ENCODE measurements around the gene IL1A. TPM values are rescaled to one million over a fixed set of nuclear protein-coding genes. Genes with fewer than 3 reads are reported as not detected.

Gene IL1A
- total and polyA plus RNA-seq, 2 donors (not counting 3 experiments of a cell fraction or from before 2014, with no cell fraction given): 0.29 to 1.4 TPM

GRCh38 chr2:112733456-112733855 is 50.8 kb downstream of the IL1A start:
- DNase-seq (ENCODE audit: low read depth, low spot score) (no peak), FAIRE-seq (no peak)
- no peak overlapping the region for H3K9ac ChIP-seq (replicated peaks; ENCODE audit: extremely low read depth, insufficient read depth, low read length)
- dilution Hi-C loops (cut with MboI; ENCODE audit: extremely low pct_ligation_motif_present, low sequenced_read_pairs) (no loop called here), intact Hi-C loops (cut with micrococcal nuclease) (no loop called here)
- no peak overlapping the region for H3K27ac ChIP-seq (ENCODE audit: insufficient read depth, low read depth, low read length)
- peaks cover 1% of the 10 kb centered on the region for H3K4me1 ChIP-seq (ENCODE audit: control insufficient read depth, extremely low read depth, insufficient read depth, low read length)
- H3K9me3 ChIP-seq (replicated peaks; ENCODE audit: control insufficient read depth, insufficient read depth, low read length): no peaks in the 10 kb centered on the region
- TF ChIP-seq MAX (IDR thresholded peaks at IDR 0.05; ENCODE audit: insufficient read depth, insufficient read length) (no peak), POLR2A (IDR thresholded peaks at IDR 0.05; ENCODE audit: low read depth, low read length) (no peak)
- ChIA-PET CTCF (interaction anchor here (1.3 to 2.1 kb wide), 4 partner anchors 10 to 208 kb away, joined by 4 to 6 read pairs (median 5); no protein-coding TSS in a partner anchor), POLR2A (no interaction called here)
- no peaks in the 10 kb centered on the region for H3K79me2 ChIP-seq (ENCODE audit: control insufficient read depth, insufficient read depth, low read length)
- no peaks in the 10 kb centered on the region for H3K36me3 ChIP-seq (ENCODE audit: control insufficient read depth in 2 of 2, extremely low read depth in 1 of 2, insufficient read depth in 2 of 2, low read length in 2 of 2)
- no peak overlapping the region for H3K4me2 ChIP-seq (ENCODE audit: insufficient read depth, low read length)
- H3K4me3 ChIP-seq (replicated peaks in 1 of 3; ENCODE audit: insufficient read depth in 1 of 3, low read depth in 1 of 3, low read length in 3 of 3): no peak overlapping the region
- no TSS peak for BruUV-seq (replicated peaks)
- H4K20me1 ChIP-seq (replicated peaks; ENCODE audit: control insufficient read depth, extremely low read depth, insufficient read depth, low read length): no peaks in the 10 kb centered on the region
- H3K9me1 ChIP-seq (replicated peaks; ENCODE audit: control insufficient read depth, extremely low read depth, insufficient read depth, low read length): no peaks in the 10 kb centered on the region
- no peaks in the 10 kb centered on the region for H3K27me3 ChIP-seq (ENCODE audit: control insufficient read depth in 2 of 2, insufficient read depth in 2 of 2, low read length in 2 of 2)
- no peak overlapping the region for H2AFZ ChIP-seq (ENCODE audit: low read depth, low read length)

- POLR2A ChIA-PET: no interaction called here
- Histone ChIP-seq H3K27ac (ENCODE audit: insufficient read depth, low read depth, low read length) (no peak overlapping the region), H2AFZ (ENCODE audit: low read depth, low read length) (no peak overlapping the region), H3K4me3 (replicated peaks in 1 of 3; ENCODE audit: insufficient read depth in 1 of 3, low read depth in 1 of 3, low read length in 3 of 3) (no peak overlapping the region), H3K4me2 (ENCODE audit: insufficient read depth, low read length) (no peak overlapping the region), H3K9me3 (replicated peaks; ENCODE audit: control insufficient read depth, insufficient read depth, low read length) (no peaks in the 10 kb centered on the region), H3K27me3 (ENCODE audit: control insufficient read depth in 2 of 2, insufficient read depth in 2 of 2, low read length in 2 of 2) (no peaks in the 10 kb centered on the region), H3K79me2 (ENCODE audit: control insufficient read depth, insufficient read depth, low read length) (no peaks in the 10 kb centered on the region), H3K9ac (replicated peaks; ENCODE audit: extremely low read depth, insufficient read depth, low read length) (no peak overlapping the region), H4K20me1 (replicated peaks; ENCODE audit: control insufficient read depth, extremely low read depth, insufficient read depth, low read length) (no peaks in the 10 kb centered on the region), H3K4me1 (ENCODE audit: control insufficient read depth, extremely low read depth, insufficient read depth, low read length) (peaks cover 3% of the 10 kb centered on the region), H3K36me3 (ENCODE audit: control insufficient read depth in 2 of 2, extremely low read depth in 1 of 2, insufficient read depth in 2 of 2, low read length in 2 of 2) (no peaks in the 10 kb centered on the region), H3K9me1 (replicated peaks; ENCODE audit: control insufficient read depth, extremely low read depth, insufficient read depth, low read length) (no peaks in the 10 kb centered on the region)
- no peak for DNase-seq (ENCODE audit: low read depth, low spot score)
- dilution Hi-C loops (cut with MboI; ENCODE audit: extremely low pct_ligation_motif_present, low sequenced_read_pairs) (no loop called here), intact Hi-C loops (cut with micrococcal nuclease) (no loop called here)
- TF ChIP-seq POLR2A (IDR thresholded peaks at IDR 0.05; ENCODE audit: low read depth, low read length) (no peak), MAX (IDR thresholded peaks at IDR 0.05; ENCODE audit: insufficient read depth, insufficient read length) (no peak), POLR2AphosphoS5 (IDR thresholded peaks at IDR 0.05; ENCODE audit: insufficient read depth, low read depth, low read length) (no peak), GATA2 (IDR thresholded peaks at IDR 0.05; ENCODE audit: insufficient read depth, insufficient read length, low read depth, low read length) (no peak), FOS (IDR thresholded peaks at IDR 0.05; ENCODE audit: borderline replicate concordance, insufficient read depth, low read length) (no peak), CTCF (IDR thresholded peaks at IDR 0.05; ENCODE audit: extremely low read depth in 1 of 2, insufficient read depth in 1 of 2, low read depth in 1 of 2, low read length in 2 of 2) (no peak), MYC (IDR thresholded peaks at IDR 0.05; ENCODE audit: low read depth, low read length) (no peak), JUN (IDR thresholded peaks at IDR 0.05; ENCODE audit: borderline replicate concordance, insufficient read depth, insufficient read length, low read depth) (no peak), EZH2 (IDR thresholded peaks at IDR 0.05; ENCODE audit: borderline replicate concordance, low read depth, low read length, severe bottlenecking) (no peak)
- BruUV-seq (replicated peaks): no TSS peak
- no peak for FAIRE-seq
- CTCF ChIA-PET: interaction anchor here (0.8 to 9.1 kb wide), 4 partner anchors 18 to 210 kb away, joined by 3 to 207 read pairs (median 36); no protein-coding TSS in a partner anchor
Observed at GRCh38 chr2:112731479-112731878, 52.8 kb downstream of the IL1A start.

Data from endothelial cell of umbilical vein (primary cell).